GM23338 (cell line): Measurements from ENCODE around the gene KLHL7. TPM values are rescaled to one million over a fixed set of nuclear protein-coding genes. Genes with fewer than 3 reads are reported as not detected.

Experiments
- ATAC-seq: fragments of 200-7000 bp; cut with Tn5 transposase; 3 replicates; pipeline ENCODE4 v1.9.1; 2020
- DNase-seq: peaks from one replicate; pipeline ENCODE4 v3.0.0-alpha.2; 2015; ENCODE audit warnings: low spot score
- H2AFZ ChIP-seq: fragments of 200-600 bp; sonication (generic); 2 replicates; pipeline ENCODE4 v1.8.0; 2016; ENCODE audit warnings: antibody characterized with exemption, mild to moderate bottlenecking, moderate library complexity
- H3F3A ChIP-seq: fragments of 200-600 bp; sonication (generic); replicated peaks from 2 replicates; pipeline ENCODE4 v1.8.0; 2017; ENCODE audit warnings: antibody characterized with exemption, mixed run types, low read depth
- H3K27ac ChIP-seq: fragments of 200-600 bp; sonication (generic); 2 replicates; pipeline ENCODE4 v1.6.1; 2016; ENCODE audit warnings: low read depth
- H3K27me3 ChIP-seq: fragments of 200-600 bp; sonication (generic); 2 replicates; pipeline ENCODE4 v1.8.0; 2016; ENCODE audit warnings: mild to moderate bottlenecking, mixed run types, moderate library complexity; ENCODE audit not compliant: insufficient read depth
- H3K36me3 ChIP-seq: fragments of 200-600 bp; sonication (generic); 2 replicates; pipeline ENCODE4 v1.8.0; 2016; ENCODE audit warnings: mild to moderate bottlenecking; ENCODE audit not compliant: insufficient read depth
- H3K4me1 ChIP-seq: fragments of 200-600 bp; sonication (generic); 2 replicates; pipeline ENCODE4 v1.8.0; 2016; ENCODE audit warnings: mild to moderate bottlenecking, moderate library complexity; ENCODE audit not compliant: insufficient read depth
- H3K4me2 ChIP-seq: fragments of 200-600 bp; sonication (generic); 2 replicates; pipeline ENCODE4 v1.7.1; 2017; ENCODE audit warnings: mixed run types
- H3K4me3 ChIP-seq: fragments of 200-600 bp; sonication (generic); 2 replicates; pipeline ENCODE4 v1.6.1; 2016; ENCODE audit warnings: mixed run types
- H3K79me2 ChIP-seq: fragments of 200-600 bp; sonication (generic); replicated peaks from 2 replicates; pipeline ENCODE4 v1.8.0; 2017; ENCODE audit warnings: mild to moderate bottlenecking; ENCODE audit not compliant: insufficient read depth
- H3K9me2 ChIP-seq: fragments of 200-600 bp; sonication (generic); 2 replicates; pipeline ENCODE4 v1.8.0; 2017; ENCODE audit not compliant: insufficient read depth
- H4K20me1 ChIP-seq: fragments of 200-600 bp; sonication (generic); replicated peaks from 2 replicates; pipeline ENCODE4 v1.8.0; 2017; ENCODE audit warnings: mild to moderate bottlenecking; ENCODE audit not compliant: insufficient read depth
- H3K27ac Mint-ChIP-seq: 2 replicates; pipeline ENCODE4 v1.8.0; 2020; ENCODE audit warnings: inconsistent platforms, mild to moderate bottlenecking, moderate library complexity, mixed read lengths
- H3K27me3 Mint-ChIP-seq: 3 replicates; pipeline ENCODE4 v1.8.0; 2022; ENCODE audit warnings: low read depth, mild to moderate bottlenecking, moderate library complexity, mixed read lengths, inconsistent platforms; ENCODE audit not compliant: insufficient read depth, poor library complexity
- H3K36me3 Mint-ChIP-seq: 3 replicates; pipeline ENCODE4 v1.8.0; 2021; ENCODE audit warnings: low read depth, mild to moderate bottlenecking, inconsistent platforms, moderate library complexity, mixed read lengths
- H3K4me1 Mint-ChIP-seq: 3 replicates; pipeline ENCODE4 v1.8.0; 2020; ENCODE audit warnings: mild to moderate bottlenecking, inconsistent platforms, mixed read lengths
- H3K4me3 Mint-ChIP-seq: 3 replicates; pipeline ENCODE4 v1.8.0; 2021; ENCODE audit warnings: moderate library complexity, mild to moderate bottlenecking, inconsistent platforms, mixed read lengths
- H3K9me3 Mint-ChIP-seq: 3 replicates; pipeline ENCODE4 v1.8.0; 2020; ENCODE audit warnings: moderate library complexity, mild to moderate bottlenecking, inconsistent platforms, mixed read lengths
- CREB1 ChIP-seq: fragments of 250-450 bp; sonication (Bioruptor Pico); IDR thresholded peaks from 2 replicates; pipeline ENCODE4 v1.5.0; 2020; ENCODE audit warnings: low read depth, mild to moderate bottlenecking, moderate library complexity
- CTCF ChIP-seq, 2 experiments: fragments of 200-600 bp in 1 of 2; sonication (generic) in 1 of 2; conservative IDR thresholded peaks; 2 replicates each; pipeline versions ENCODE4 v1.5.1 to v1.6.1; 2016 to 2017; ENCODE audit warnings: antibody characterized with exemption in 2 of 2, low read depth in 2 of 2, mild to moderate bottlenecking in 2 of 2, moderate library complexity in 1 of 2
- EZH2 ChIP-seq: fragments of 200-600 bp; sonication (generic); IDR thresholded peaks from one replicate; pipeline ENCODE4 v1.8.0; 2017; ENCODE audit warnings: antibody characterized with exemption, mild to moderate bottlenecking, low read depth; ENCODE audit not compliant: unreplicated experiment
- EZH2phosphoT487 ChIP-seq: fragments of 200-600 bp; sonication (generic); IDR thresholded peaks from one replicate; pipeline ENCODE4 v1.8.1; 2018; ENCODE audit warnings: antibody characterized with exemption; ENCODE audit not compliant: unreplicated experiment
- JUNB ChIP-seq: IDR thresholded peaks from one replicate; pipeline ENCODE4 v1.6.1; 2016; ENCODE audit warnings: antibody characterized with exemption; ENCODE audit not compliant: unreplicated experiment
- NANOG ChIP-seq: IDR thresholded peaks from 2 replicates; pipeline ENCODE4 v1.6.1; 2016; ENCODE audit warnings: antibody characterized with exemption, borderline replicate concordance
- POLR2AphosphoS5 ChIP-seq: IDR thresholded peaks from 2 replicates; pipeline ENCODE4 v1.6.1; 2016; ENCODE audit warnings: antibody characterized with exemption, low read depth
- REST ChIP-seq: IDR thresholded peaks from one replicate; pipeline ENCODE4 v1.6.1; 2018; ENCODE audit warnings: antibody characterized with exemption; ENCODE audit not compliant: unreplicated experiment
- STAT1 ChIP-seq: IDR thresholded peaks from one replicate; pipeline ENCODE4 v1.6.1; 2016; ENCODE audit warnings: antibody characterized with exemption; ENCODE audit not compliant: unreplicated experiment
- ZNF114 ChIP-seq: fragments of 250-450 bp; sonication (Bioruptor Pico); IDR thresholded peaks from 2 replicates; pipeline ENCODE4 v1.5.0; 2020; ENCODE audit warnings: mild to moderate bottlenecking, moderate library complexity
- ZNF331 ChIP-seq: fragments of 250-450 bp; sonication (Bioruptor Pico); IDR thresholded peaks from 2 replicates; pipeline ENCODE4 v1.5.0; 2020; ENCODE audit warnings: low read depth, mild to moderate bottlenecking, moderate library complexity
- polyA plus RNA-seq: library from polyadenylated mRNA; unstranded; fragments of >200 nt; fragmentation: Nextera tagmentation; extraction: Ambion mirVana; gene quantifications from 2 replicates; pipeline ENCODE4 v1.2.1, GENCODE V29; 2016
- total RNA-seq: library from RNA; depleted of rRNA; stranded (reverse); fragments of >200 nt; shearing (Covaris generic); gene quantifications from 2 replicates; pipeline ENCODE4 v1.2.3, GENCODE V29; 2014
- TF ChIP-seq, protein P1 (sequence below): fragments of 250-450 bp; sonication (Bioruptor Pico); IDR thresholded peaks from 2 replicates; pipeline ENCODE4 v1.5.0; 2020; ENCODE audit warnings: mild to moderate bottlenecking, moderate library complexity
- TF ChIP-seq, protein P2 (sequence below): IDR thresholded peaks from 2 replicates; pipeline ENCODE4 v1.6.1; 2016; ENCODE audit warnings: antibody characterized with exemption

The KLHL7 gene
- total and polyA plus RNA-seq, 2 experiments from 2014 or later: 92.5 to 119 TPM

GRCh38 chr7:23121165-23121564 is 15.6 kb downstream of the KLHL7 start:
- H3K27me3 Mint-ChIP-seq: peaks cover 5% of the 10 kb centered on the region
- ATAC-seq: no peak

More at GRCh38 chr7:23121165-23121564, 15.6 kb downstream of the KLHL7 start:
- Histone ChIP-seq H3K36me3 (peaks cover 9% of the 10 kb centered on the region; the same call in 1 of the 2 replicates), H3F3A (no peaks in the 10 kb centered on the region; the same call in 1 of the 2 replicates), H3K4me3 (no peak overlapping the region), H2AFZ (no peak overlapping the region), H3K27ac (no peak overlapping the region), H3K4me1 (peaks cover 23% of the 10 kb centered on the region), H3K27me3 (no peaks in the 10 kb centered on the region), H3K9me2 (no peaks in the 10 kb centered on the region), H3K4me2 (no peak overlapping the region), H4K20me1 (no peaks in the 10 kb centered on the region), H3K79me2 (peaks cover 72% of the 10 kb centered on the region)
- peaks cover 51% of the 10 kb centered on the region for H3K36me3 Mint-ChIP-seq
- H3K9me3 Mint-ChIP-seq: no peaks in the 10 kb centered on the region
- peaks cover 47% of the 10 kb centered on the region for H3K4me1 Mint-ChIP-seq
- DNase-seq: no peak
- no peak overlapping the region for H3K4me3 Mint-ChIP-seq
- H3K27ac Mint-ChIP-seq: peak overlapping the region; percentile 39
- TF ChIP-seq, protein P1, sequence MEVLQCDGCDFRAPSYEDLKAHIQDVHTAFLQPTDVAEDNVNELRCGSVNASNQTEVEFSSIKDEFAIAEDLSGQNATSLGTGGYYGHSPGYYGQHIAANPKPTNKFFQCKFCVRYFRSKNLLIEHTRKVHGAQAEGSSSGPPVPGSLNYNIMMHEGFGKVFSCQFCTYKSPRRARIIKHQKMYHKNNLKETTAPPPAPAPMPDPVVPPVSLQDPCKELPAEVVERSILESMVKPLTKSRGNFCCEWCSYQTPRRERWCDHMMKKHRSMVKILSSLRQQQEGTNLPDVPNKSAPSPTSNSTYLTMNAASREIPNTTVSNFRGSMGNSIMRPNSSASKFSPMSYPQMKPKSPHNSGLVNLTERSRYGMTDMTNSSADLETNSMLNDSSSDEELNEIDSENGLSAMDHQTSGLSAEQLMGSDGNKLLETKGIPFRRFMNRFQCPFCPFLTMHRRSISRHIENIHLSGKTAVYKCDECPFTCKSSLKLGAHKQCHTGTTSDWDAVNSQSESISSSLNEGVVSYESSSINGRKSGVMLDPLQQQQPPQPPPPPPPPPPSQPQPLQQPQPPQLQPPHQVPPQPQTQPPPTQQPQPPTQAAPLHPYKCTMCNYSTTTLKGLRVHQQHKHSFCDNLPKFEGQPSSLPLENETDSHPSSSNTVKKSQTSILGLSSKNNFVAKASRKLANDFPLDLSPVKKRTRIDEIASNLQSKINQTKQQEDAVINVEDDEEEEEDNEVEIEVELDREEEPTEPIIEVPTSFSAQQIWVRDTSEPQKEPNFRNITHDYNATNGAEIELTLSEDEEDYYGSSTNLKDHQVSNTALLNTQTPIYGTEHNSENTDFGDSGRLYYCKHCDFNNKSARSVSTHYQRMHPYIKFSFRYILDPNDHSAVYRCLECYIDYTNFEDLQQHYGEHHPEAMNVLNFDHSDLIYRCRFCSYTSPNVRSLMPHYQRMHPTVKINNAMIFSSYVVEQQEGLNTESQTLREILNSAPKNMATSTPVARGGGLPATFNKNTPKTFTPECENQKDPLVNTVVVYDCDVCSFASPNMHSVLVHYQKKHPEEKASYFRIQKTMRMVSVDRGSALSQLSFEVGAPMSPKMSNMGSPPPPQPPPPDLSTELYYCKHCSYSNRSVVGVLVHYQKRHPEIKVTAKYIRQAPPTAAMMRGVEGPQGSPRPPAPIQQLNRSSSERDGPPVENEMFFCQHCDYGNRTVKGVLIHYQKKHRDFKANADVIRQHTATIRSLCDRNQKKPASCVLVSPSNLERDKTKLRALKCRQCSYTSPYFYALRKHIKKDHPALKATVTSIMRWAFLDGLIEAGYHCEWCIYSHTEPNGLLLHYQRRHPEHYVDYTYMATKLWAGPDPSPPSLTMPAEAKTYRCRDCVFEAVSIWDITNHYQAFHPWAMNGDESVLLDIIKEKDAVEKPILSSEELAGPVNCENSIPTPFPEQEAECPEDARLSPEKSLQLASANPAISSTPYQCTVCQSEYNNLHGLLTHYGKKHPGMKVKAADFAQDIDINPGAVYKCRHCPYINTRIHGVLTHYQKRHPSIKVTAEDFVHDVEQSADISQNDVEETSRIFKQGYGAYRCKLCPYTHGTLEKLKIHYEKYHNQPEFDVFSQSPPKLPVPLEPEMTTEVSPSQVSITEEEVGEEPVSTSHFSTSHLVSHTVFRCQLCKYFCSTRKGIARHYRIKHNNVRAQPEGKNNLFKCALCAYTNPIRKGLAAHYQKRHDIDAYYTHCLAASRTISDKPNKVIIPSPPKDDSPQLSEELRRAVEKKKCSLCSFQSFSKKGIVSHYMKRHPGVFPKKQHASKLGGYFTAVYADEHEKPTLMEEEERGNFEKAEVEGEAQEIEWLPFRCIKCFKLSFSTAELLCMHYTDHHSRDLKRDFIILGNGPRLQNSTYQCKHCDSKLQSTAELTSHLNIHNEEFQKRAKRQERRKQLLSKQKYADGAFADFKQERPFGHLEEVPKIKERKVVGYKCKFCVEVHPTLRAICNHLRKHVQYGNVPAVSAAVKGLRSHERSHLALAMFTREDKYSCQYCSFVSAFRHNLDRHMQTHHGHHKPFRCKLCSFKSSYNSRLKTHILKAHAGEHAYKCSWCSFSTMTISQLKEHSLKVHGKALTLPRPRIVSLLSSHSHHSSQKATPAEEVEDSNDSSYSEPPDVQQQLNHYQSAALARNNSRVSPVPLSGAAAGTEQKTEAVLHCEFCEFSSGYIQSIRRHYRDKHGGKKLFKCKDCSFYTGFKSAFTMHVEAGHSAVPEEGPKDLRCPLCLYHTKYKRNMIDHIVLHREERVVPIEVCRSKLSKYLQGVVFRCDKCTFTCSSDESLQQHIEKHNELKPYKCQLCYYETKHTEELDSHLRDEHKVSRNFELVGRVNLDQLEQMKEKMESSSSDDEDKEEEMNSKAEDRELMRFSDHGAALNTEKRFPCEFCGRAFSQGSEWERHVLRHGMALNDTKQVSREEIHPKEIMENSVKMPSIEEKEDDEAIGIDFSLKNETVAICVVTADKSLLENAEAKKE (CRISPR knock-in tag): no peak
- TF ChIP-seq, protein P2, sequence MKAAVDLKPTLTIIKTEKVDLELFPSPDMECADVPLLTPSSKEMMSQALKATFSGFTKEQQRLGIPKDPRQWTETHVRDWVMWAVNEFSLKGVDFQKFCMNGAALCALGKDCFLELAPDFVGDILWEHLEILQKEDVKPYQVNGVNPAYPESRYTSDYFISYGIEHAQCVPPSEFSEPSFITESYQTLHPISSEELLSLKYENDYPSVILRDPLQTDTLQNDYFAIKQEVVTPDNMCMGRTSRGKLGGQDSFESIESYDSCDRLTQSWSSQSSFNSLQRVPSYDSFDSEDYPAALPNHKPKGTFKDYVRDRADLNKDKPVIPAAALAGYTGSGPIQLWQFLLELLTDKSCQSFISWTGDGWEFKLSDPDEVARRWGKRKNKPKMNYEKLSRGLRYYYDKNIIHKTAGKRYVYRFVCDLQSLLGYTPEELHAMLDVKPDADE: no peak
- TF ChIP-seq POLR2AphosphoS5 (no peak), CTCF (conservative IDR thresholded peaks at IDR 0.05; ENCODE audit: low read depth in 2 of 2) (no peak), EZH2 (no peak), NANOG (no peak), REST (no peak), EZH2phosphoT487 (no peak), JUNB (no peak), CREB1 (CRISPR knock-in tag) (no peak), ZNF114 (no peak), ZNF331 (CRISPR knock-in tag) (no peak), STAT1 (no peak)
